CD14-positive monocyte (primary cell): Measurements from ENCODE around the gene CCR6. TPM values are rescaled to one million over a fixed set of nuclear protein-coding genes. Genes with fewer than 3 reads are reported as not detected.

ENCODE experiments used
- DNase-seq, 3 donors: peaks; one replicate each; pipeline ENCODE4 v3.0.0-alpha.2; 2011 to 2022
- H2AFZ ChIP-seq: 2 replicates; pipeline ENCODE4 v1.6.0; 2012; ENCODE audit warnings: mild to moderate bottlenecking, low read depth, low read length, inconsistent platforms; ENCODE audit not compliant: insufficient read depth, poor library complexity, severe bottlenecking
- H3K27ac ChIP-seq, 2 donors: 1 replicate in 1 of 2; 2 replicates in 1 of 2; pipeline ENCODE4 v1.5.1; 2012 to 2013; ENCODE audit warnings: low read length in 2 of 2, control low read depth in 1 of 2, inconsistent platforms in 1 of 2, low read depth in 1 of 2, mild to moderate bottlenecking in 1 of 2
- H3K27me3 ChIP-seq, 2 donors: one replicate each; pipeline versions ENCODE4 v1.6.0 to v1.6.1; 2011 to 2013; ENCODE audit warnings: low read length in 2 of 2; ENCODE audit not compliant: control insufficient read depth in 2 of 2, insufficient read depth in 2 of 2
- H3K36me3 ChIP-seq, 2 donors: replicated peaks in 1 of 2; 1 replicate in 1 of 2; 2 replicates in 1 of 2; pipeline versions ENCODE4 v1.5.1 to v1.6.1; 2012 to 2013; ENCODE audit warnings: low read length in 2 of 2, control low read depth in 1 of 2, inconsistent platforms in 1 of 2, mild to moderate bottlenecking in 1 of 2; ENCODE audit not compliant: insufficient read depth in 2 of 2, control insufficient read depth in 1 of 2
- H3K4me1 ChIP-seq, 2 donors: 1 replicate in 1 of 2; 2 replicates in 1 of 2; pipeline versions ENCODE4 v1.5.1 to v1.6.1; 2012 to 2013; ENCODE audit warnings: low read length in 2 of 2, control low read depth in 1 of 2, inconsistent platforms in 1 of 2, mild to moderate bottlenecking in 1 of 2, moderate library complexity in 1 of 2; ENCODE audit not compliant: insufficient read depth in 2 of 2, control insufficient read depth in 1 of 2
- H3K4me2 ChIP-seq: replicated peaks from 2 replicates; pipeline ENCODE3; 2012; ENCODE audit warnings: low read length, moderate library complexity, mild to moderate bottlenecking; ENCODE audit not compliant: poor library complexity, severe bottlenecking; ENCODE audit errors: extremely low read depth
- H3K4me3 ChIP-seq, 3 experiments: fragments of 200-600 bp in 1 of 3; sonication (generic) in 1 of 3; replicated peaks in 1 of 3; 1 replicate in 2 of 3; 2 replicates in 1 of 3; pipeline ENCODE4 v1.5.1; 2011 to 2013; ENCODE audit warnings: low read length in 3 of 3, mild to moderate bottlenecking in 3 of 3, control low read depth in 2 of 3, low read depth in 2 of 3, inconsistent platforms in 1 of 3, moderate library complexity in 1 of 3
- H3K79me2 ChIP-seq: 2 replicates; pipeline ENCODE4 v1.6.0; 2012; ENCODE audit warnings: mild to moderate bottlenecking, control low read depth, inconsistent platforms, low read length, moderate library complexity; ENCODE audit not compliant: insufficient read depth
- H3K9ac ChIP-seq: 2 replicates; pipeline ENCODE4 v1.6.0; 2017; ENCODE audit warnings: low read length, mild to moderate bottlenecking; ENCODE audit not compliant: insufficient read depth, poor library complexity, severe bottlenecking
- H3K9me3 ChIP-seq, 2 donors: replicated peaks in 1 of 2; 1 replicate in 1 of 2; 2 replicates in 1 of 2; pipeline versions ENCODE4 v1.5.1 to v1.6.1; 2012 to 2013; ENCODE audit warnings: low read length in 2 of 2, control low read depth in 1 of 2; ENCODE audit not compliant: control insufficient read depth in 1 of 2, insufficient read depth in 1 of 2
- H4K20me1 ChIP-seq: 2 replicates; pipeline ENCODE4 v1.6.0; 2012; ENCODE audit warnings: mild to moderate bottlenecking, low read length, control low read depth, moderate library complexity; ENCODE audit not compliant: insufficient read depth
- H3K27ac Mint-ChIP-seq, 7 donors: one replicate each; pipeline ENCODE4 v1.8.0; 2020; ENCODE audit warnings: mild to moderate bottlenecking in 7 of 7, mixed read lengths in 7 of 7, moderate library complexity in 6 of 7, inconsistent platforms in 2 of 7
- H3K27me3 Mint-ChIP-seq, 3 donors: one replicate each; pipeline ENCODE4 v1.8.0; 2021 to 2022; ENCODE audit warnings: low read depth in 3 of 3, mild to moderate bottlenecking in 3 of 3, mixed read lengths in 3 of 3, moderate library complexity in 3 of 3, inconsistent platforms in 1 of 3
- H3K36me3 Mint-ChIP-seq, 2 donors: one replicate each; pipeline ENCODE4 v1.8.0; 2020; ENCODE audit warnings: mixed read lengths in 2 of 2, inconsistent platforms in 1 of 2, mild to moderate bottlenecking in 1 of 2
- H3K4me1 Mint-ChIP-seq: one replicate; pipeline ENCODE4 v1.8.0; 2020; ENCODE audit warnings: mild to moderate bottlenecking, mixed read lengths
- H3K4me3 Mint-ChIP-seq, 2 donors: one replicate each; pipeline ENCODE4 v1.8.0; 2020; ENCODE audit warnings: mild to moderate bottlenecking in 2 of 2, mixed read lengths in 2 of 2, moderate library complexity in 1 of 2
- H3K9me3 Mint-ChIP-seq, 7 donors: one replicate each; pipeline ENCODE4 v1.8.0; 2020 to 2022; ENCODE audit warnings: mixed read lengths in 7 of 7, mild to moderate bottlenecking in 6 of 7, moderate library complexity in 6 of 7, inconsistent platforms in 2 of 7
- WGBS: methylation state at CpG from one replicate; pipeline ENCODE4 v1.1.5; 2013; ENCODE audit warnings: missing lambda C conversion rate; ENCODE audit not compliant: insufficient coverage; 5-methylcytosine and 5-hydroxymethylcytosine counted together
- intact Hi-C, 2 donors: fragments of 100-400 bp; cut with micrococcal nuclease; formaldehyde crosslinking; loops; one replicate each; pipeline versions ENCODE4 v1.15.0 to v1.15.1; 2023
- polyA plus RNA-seq, 3 donors: library from polyadenylated mRNA; depleted of rRNA in 1 of 3; unstranded in 2 of 3; stranded (reverse) in 1 of 3; fragments of 300-500 nt in 2 of 3; fragments of >200 nt in 1 of 3; fragmentation: Illumina TruSeq in 2 of 3; gene quantifications; 1 replicate in 2 of 3; 2 replicates in 1 of 3; pipeline ENCODE4 v1.2.3, GENCODE V29; 2012 to 2021
- TF ChIP-seq, protein P1 (sequence below): fragments of 200-600 bp; IDR thresholded peaks from one replicate; pipeline ENCODE4 v1.8.0; 2022; ENCODE audit warnings: antibody characterized with exemption, mild to moderate bottlenecking

Gene CCR6
- polyA plus RNA-seq, 3 donors, result 0.07 to 0.43 TPM; not detected in 1

DNA sequence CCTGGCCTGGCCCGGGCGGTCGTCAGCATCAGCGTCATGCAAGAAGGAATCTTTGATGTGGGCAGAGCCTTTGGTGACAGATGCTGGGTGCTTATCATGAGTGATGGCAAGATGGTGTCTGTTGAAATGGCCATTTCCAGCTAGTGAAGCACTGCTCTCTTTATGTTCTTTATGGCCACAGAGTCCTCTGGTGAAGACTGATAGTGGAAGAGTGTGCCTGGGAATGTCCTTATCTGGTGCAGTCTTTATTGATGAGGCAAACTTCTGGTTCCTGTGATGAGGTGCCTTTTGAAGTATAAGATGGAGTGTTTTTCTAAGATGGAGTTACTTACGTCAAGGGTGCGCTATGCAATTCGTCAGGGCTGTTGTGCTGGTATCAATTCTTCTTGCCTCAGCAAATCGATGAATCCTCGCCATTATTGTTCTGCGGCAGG, 22.6 kb upstream of the CCR6 start:
- peaks cover 19% of the 10 kb centered on the region for H3K4me1 Mint-ChIP-seq
- no peak overlapping the region for H3K27ac ChIP-seq
- H3K9me3 ChIP-seq, result no peaks in the 10 kb centered on the region
- H3K4me2 ChIP-seq, result no peak overlapping the region
- no peak overlapping the region for H3K9ac ChIP-seq
- peak overlapping the region in 1 of 7 donors; percentile 61 for H3K27ac Mint-ChIP-seq
- WGBS, result 94% methylated on average over 9 of the region's 10 CpGs
- no peaks in the 10 kb centered on the region for H4K20me1 ChIP-seq
- no peak overlapping the region for H2AFZ ChIP-seq
- H3K36me3 ChIP-seq, result no peaks in the 10 kb centered on the region
- intact Hi-C loops, result no loop called here
- H3K4me1 ChIP-seq, result peaks cover 17 to 21% of the 10 kb centered on the region in 2 donors
- H3K27me3 ChIP-seq, result no peaks in the 10 kb centered on the region
- TF ChIP-seq, protein P1, sequence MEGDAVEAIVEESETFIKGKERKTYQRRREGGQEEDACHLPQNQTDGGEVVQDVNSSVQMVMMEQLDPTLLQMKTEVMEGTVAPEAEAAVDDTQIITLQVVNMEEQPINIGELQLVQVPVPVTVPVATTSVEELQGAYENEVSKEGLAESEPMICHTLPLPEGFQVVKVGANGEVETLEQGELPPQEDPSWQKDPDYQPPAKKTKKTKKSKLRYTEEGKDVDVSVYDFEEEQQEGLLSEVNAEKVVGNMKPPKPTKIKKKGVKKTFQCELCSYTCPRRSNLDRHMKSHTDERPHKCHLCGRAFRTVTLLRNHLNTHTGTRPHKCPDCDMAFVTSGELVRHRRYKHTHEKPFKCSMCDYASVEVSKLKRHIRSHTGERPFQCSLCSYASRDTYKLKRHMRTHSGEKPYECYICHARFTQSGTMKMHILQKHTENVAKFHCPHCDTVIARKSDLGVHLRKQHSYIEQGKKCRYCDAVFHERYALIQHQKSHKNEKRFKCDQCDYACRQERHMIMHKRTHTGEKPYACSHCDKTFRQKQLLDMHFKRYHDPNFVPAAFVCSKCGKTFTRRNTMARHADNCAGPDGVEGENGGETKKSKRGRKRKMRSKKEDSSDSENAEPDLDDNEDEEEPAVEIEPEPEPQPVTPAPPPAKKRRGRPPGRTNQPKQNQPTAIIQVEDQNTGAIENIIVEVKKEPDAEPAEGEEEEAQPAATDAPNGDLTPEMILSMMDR, result no peak
- DNase-seq, result no peak
- no peaks in the 10 kb centered on the region for H3K36me3 Mint-ChIP-seq
- H3K9me3 Mint-ChIP-seq, result no peaks in the 10 kb centered on the region
- no peak overlapping the region for H3K4me3 ChIP-seq
- H3K79me2 ChIP-seq, result no peaks in the 10 kb centered on the region
- H3K4me3 Mint-ChIP-seq, result no peak overlapping the region
- peaks cover 0 to 7% (median 4%) of the 10 kb centered on the region in 3 donors for H3K27me3 Mint-ChIP-seq

GRCh38 chr6:167102318-167102717, 20.6 kb upstream of the CCR6 start:
- Mint-ChIP-seq H3K4me3 (peak overlapping the region in 1 of 2 donors; percentile 31), H3K27me3 (peaks cover 0 to 7% (median 4%) of the 10 kb centered on the region in 3 donors), H3K27ac (no peak overlapping the region), H3K4me1 (peaks cover 11% of the 10 kb centered on the region), H3K36me3 (no peaks in the 10 kb centered on the region), H3K9me3 (peaks cover 0 to 2% (median 0%) of the 10 kb centered on the region in 7 donors)
- H2AFZ ChIP-seq, result no peak overlapping the region
- no peak overlapping the region for H3K9ac ChIP-seq
- H3K79me2 ChIP-seq, result no peaks in the 10 kb centered on the region
- intact Hi-C loops, result no loop called here
- H4K20me1 ChIP-seq, result no peaks in the 10 kb centered on the region
- H3K27me3 ChIP-seq, result no peaks in the 10 kb centered on the region
- no peak for DNase-seq
- WGBS, result no CpG with 5 or more reads among the region's 4 CpGs
- TF ChIP-seq, protein P1, result no peak
- no peak overlapping the region for H3K4me3 ChIP-seq
- no peak overlapping the region for H3K27ac ChIP-seq
- H3K4me2 ChIP-seq, result no peak overlapping the region
- H3K4me1 ChIP-seq, result peaks cover 7 to 10% of the 10 kb centered on the region in 2 donors
- H3K9me3 ChIP-seq, result no peaks in the 10 kb centered on the region
- no peaks in the 10 kb centered on the region for H3K36me3 ChIP-seq
